OCI-LY1 (cell line): ENCODE results near the gene MDGA2.

Experiments
- H2AFZ ChIP-seq: fragments of 200-600 bp; sonication (generic), shearing (Covaris generic); 2 replicates; pipeline ENCODE4 v1.6.0; 2014; ENCODE audit warnings: antibody characterized with exemption, mild to moderate bottlenecking, low read length
- H3F3A ChIP-seq: fragments of 200-600 bp; sonication (generic), shearing (Covaris generic); 2 replicates; pipeline ENCODE4 v1.6.0; 2014; ENCODE audit warnings: mild to moderate bottlenecking, antibody characterized with exemption, low read length, moderate library complexity; ENCODE audit not compliant: insufficient read depth
- H3K27ac ChIP-seq: fragments of 200-600 bp; sonication (generic); 2 replicates; pipeline ENCODE4 v1.5.1; 2014; ENCODE audit warnings: low read length, mixed run types, mild to moderate bottlenecking, low read depth; ENCODE audit not compliant: poor library complexity, severe bottlenecking
- H3K27me3 ChIP-seq: fragments of 200-600 bp; sonication (generic); 2 replicates; pipeline ENCODE4 v1.6.0; 2014; ENCODE audit warnings: antibody characterized with exemption, mild to moderate bottlenecking, low read length, moderate library complexity; ENCODE audit not compliant: insufficient read depth
- H3K36me3 ChIP-seq: fragments of 200-600 bp; sonication (generic); 2 replicates; pipeline ENCODE4 v1.6.1; 2014; ENCODE audit warnings: mild to moderate bottlenecking, antibody characterized with exemption, low read length, moderate library complexity, mixed read lengths; ENCODE audit not compliant: insufficient read depth
- H3K4me1 ChIP-seq: fragments of 200-600 bp; sonication (generic); 2 replicates; pipeline ENCODE4 v1.5.1; 2014; ENCODE audit warnings: mild to moderate bottlenecking, low read length, moderate library complexity; ENCODE audit not compliant: insufficient read depth, severe bottlenecking
- H3K4me2 ChIP-seq: fragments of 200-600 bp; sonication (generic), shearing (Covaris generic); 2 replicates; pipeline ENCODE4 v1.6.1; 2014; ENCODE audit warnings: low read length
- H3K4me3 ChIP-seq: fragments of 200-600 bp; sonication (generic); 2 replicates; pipeline ENCODE4 v1.5.1; 2014; ENCODE audit warnings: low read length, low read depth, mild to moderate bottlenecking, mixed read lengths; ENCODE audit not compliant: poor library complexity, severe bottlenecking
- H3K79me2 ChIP-seq: fragments of 200-600 bp; shearing (Covaris generic); 2 replicates; pipeline ENCODE4 v1.6.1; 2016; ENCODE audit warnings: mixed run types, low read length, mixed read lengths; ENCODE audit not compliant: insufficient read depth
- H3K9ac ChIP-seq: fragments of 200-600 bp; sonication (generic), shearing (Covaris generic); 2 replicates; pipeline ENCODE4 v1.6.1; 2014; ENCODE audit warnings: mild to moderate bottlenecking, low read length, mixed read lengths
- H3K9me2 ChIP-seq: fragments of 200-600 bp; sonication (generic), shearing (Covaris generic); 2 replicates; pipeline ENCODE4 v1.6.1; 2014; ENCODE audit warnings: low read depth, mild to moderate bottlenecking, low read length, mixed read lengths
- H3K9me3 ChIP-seq: fragments of 200-600 bp; shearing (Covaris generic); 2 replicates; pipeline ENCODE4 v1.6.1; 2014; ENCODE audit warnings: low read length, mixed read lengths
- H4K20me1 ChIP-seq: fragments of 200-600 bp; sonication (generic), shearing (Covaris generic); 2 replicates; pipeline ENCODE4 v1.6.0; 2016; ENCODE audit warnings: mild to moderate bottlenecking, low read length; ENCODE audit not compliant: insufficient read depth
- EZH2 ChIP-seq: fragments of 200-600 bp; sonication (generic), shearing (Covaris generic); IDR thresholded peaks from 2 replicates; pipeline ENCODE4 v1.8.0; 2017; ENCODE audit warnings: borderline replicate concordance, mixed run types, mild to moderate bottlenecking, antibody characterized with exemption, low read length, moderate library complexity, mixed read lengths
- TF ChIP-seq, protein P1 (sequence below): fragments of 200-600 bp; sonication (generic), shearing (Covaris generic); IDR thresholded peaks from 2 replicates; pipeline ENCODE4 v1.5.1; 2017; ENCODE audit warnings: mild to moderate bottlenecking, antibody characterized with exemption, low read length, moderate library complexity, mixed read lengths

MDGA2 gene

GRCh38 chr14:47120645-47121044 is 554.8 kb downstream of the MDGA2 start:
- H3F3A ChIP-seq = no peaks in the 10 kb centered on the region
- H3K4me2 ChIP-seq = no peak overlapping the region
- H3K27me3 ChIP-seq = no peaks in the 10 kb centered on the region
- H3K4me1 ChIP-seq = no peaks in the 10 kb centered on the region
- TF ChIP-seq, protein P1, sequence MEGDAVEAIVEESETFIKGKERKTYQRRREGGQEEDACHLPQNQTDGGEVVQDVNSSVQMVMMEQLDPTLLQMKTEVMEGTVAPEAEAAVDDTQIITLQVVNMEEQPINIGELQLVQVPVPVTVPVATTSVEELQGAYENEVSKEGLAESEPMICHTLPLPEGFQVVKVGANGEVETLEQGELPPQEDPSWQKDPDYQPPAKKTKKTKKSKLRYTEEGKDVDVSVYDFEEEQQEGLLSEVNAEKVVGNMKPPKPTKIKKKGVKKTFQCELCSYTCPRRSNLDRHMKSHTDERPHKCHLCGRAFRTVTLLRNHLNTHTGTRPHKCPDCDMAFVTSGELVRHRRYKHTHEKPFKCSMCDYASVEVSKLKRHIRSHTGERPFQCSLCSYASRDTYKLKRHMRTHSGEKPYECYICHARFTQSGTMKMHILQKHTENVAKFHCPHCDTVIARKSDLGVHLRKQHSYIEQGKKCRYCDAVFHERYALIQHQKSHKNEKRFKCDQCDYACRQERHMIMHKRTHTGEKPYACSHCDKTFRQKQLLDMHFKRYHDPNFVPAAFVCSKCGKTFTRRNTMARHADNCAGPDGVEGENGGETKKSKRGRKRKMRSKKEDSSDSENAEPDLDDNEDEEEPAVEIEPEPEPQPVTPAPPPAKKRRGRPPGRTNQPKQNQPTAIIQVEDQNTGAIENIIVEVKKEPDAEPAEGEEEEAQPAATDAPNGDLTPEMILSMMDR = no peak
- H3K27ac ChIP-seq = no peak overlapping the region
- no peaks in the 10 kb centered on the region for H3K79me2 ChIP-seq
- no peaks in the 10 kb centered on the region for H3K9me3 ChIP-seq
- no peaks in the 10 kb centered on the region for H4K20me1 ChIP-seq
- H2AFZ ChIP-seq = no peak overlapping the region
- H3K4me3 ChIP-seq = no peak overlapping the region
- H3K9me2 ChIP-seq = no peaks in the 10 kb centered on the region
- H3K9ac ChIP-seq = no peak overlapping the region
- H3K36me3 ChIP-seq = no peaks in the 10 kb centered on the region

GRCh38 chr14:47103771-47104170 is 571.6 kb downstream of the MDGA2 start:
- no peaks in the 10 kb centered on the region for H3K27me3 ChIP-seq
- H3F3A ChIP-seq = no peaks in the 10 kb centered on the region
- H3K27ac ChIP-seq = no peak overlapping the region
- H3K4me3 ChIP-seq = no peak overlapping the region
- H3K9me2 ChIP-seq = no peaks in the 10 kb centered on the region
- no peak overlapping the region for H3K4me2 ChIP-seq
- TF ChIP-seq EZH2 = no peak
- TF ChIP-seq, protein P1 = no peak
- H3K9me3 ChIP-seq = no peaks in the 10 kb centered on the region
- H3K36me3 ChIP-seq = no peaks in the 10 kb centered on the region
- no peak overlapping the region for H3K9ac ChIP-seq
- no peak overlapping the region for H2AFZ ChIP-seq
- H3K4me1 ChIP-seq = no peaks in the 10 kb centered on the region
- H3K79me2 ChIP-seq = no peaks in the 10 kb centered on the region
- H4K20me1 ChIP-seq = no peaks in the 10 kb centered on the region

DNA sequence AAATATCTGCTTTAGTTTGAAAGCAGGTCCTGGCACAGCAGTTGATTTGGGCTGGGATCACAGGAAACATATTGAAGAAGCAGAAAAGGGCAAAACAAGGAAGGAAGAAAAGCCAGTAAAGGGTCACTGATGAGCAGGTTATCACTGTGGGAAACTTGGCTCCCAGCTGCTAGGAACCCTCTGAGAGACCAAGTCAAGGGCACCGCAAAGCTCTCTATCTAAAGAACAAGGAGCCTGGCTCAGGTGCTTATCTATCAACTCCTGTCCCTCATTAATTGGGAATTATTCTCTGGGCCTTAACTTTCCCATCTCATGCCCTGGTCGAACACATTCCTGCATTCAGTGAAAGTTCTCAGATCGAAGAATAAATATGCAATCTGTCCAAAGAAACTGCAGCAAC is 572.9 kb downstream of the MDGA2 start:
- Histone ChIP-seq H3K4me1 (no peaks in the 10 kb centered on the region), H3K9ac (no peak overlapping the region), H3F3A (no peaks in the 10 kb centered on the region), H3K4me2 (no peak overlapping the region), H3K36me3 (no peaks in the 10 kb centered on the region), H3K9me2 (no peaks in the 10 kb centered on the region), H3K4me3 (no peak overlapping the region), H3K79me2 (no peaks in the 10 kb centered on the region), H3K27me3 (no peaks in the 10 kb centered on the region), H3K27ac (no peak overlapping the region), H2AFZ (no peak overlapping the region), H3K9me3 (no peaks in the 10 kb centered on the region), H4K20me1 (no peaks in the 10 kb centered on the region)
- TF ChIP-seq, protein P1 = no peak
- TF ChIP-seq EZH2 = no peak
